D721Med (cell line): Measurements from ENCODE around the gene CREB3.

Source experiments
- DNase-seq: peaks from one replicate; pipeline ENCODE4 v3.0.0; 2011; ENCODE audit warnings: low spot score; ENCODE audit not compliant: insufficient read length
- FAIRE-seq: peaks from 2 replicates; lab custom pipeline; 2011; peaks lifted over from hg19 to GRCh38; lab: Jason Lieb, UNC
- TF ChIP-seq, protein P1 (sequence below): IDR thresholded peaks from 2 replicates; pipeline ENCODE4 v1.5.1; 2012; ENCODE audit warnings: mild to moderate bottlenecking, control low read depth; ENCODE audit not compliant: insufficient read depth; ENCODE audit errors: missing control alignments

CREB3 gene

GRCh38 chr9:35717132-35717870, 15.2 kb upstream of the CREB3 start:
- FAIRE-seq (no peak), DNase-seq (no peak)
- TF ChIP-seq, protein P1, sequence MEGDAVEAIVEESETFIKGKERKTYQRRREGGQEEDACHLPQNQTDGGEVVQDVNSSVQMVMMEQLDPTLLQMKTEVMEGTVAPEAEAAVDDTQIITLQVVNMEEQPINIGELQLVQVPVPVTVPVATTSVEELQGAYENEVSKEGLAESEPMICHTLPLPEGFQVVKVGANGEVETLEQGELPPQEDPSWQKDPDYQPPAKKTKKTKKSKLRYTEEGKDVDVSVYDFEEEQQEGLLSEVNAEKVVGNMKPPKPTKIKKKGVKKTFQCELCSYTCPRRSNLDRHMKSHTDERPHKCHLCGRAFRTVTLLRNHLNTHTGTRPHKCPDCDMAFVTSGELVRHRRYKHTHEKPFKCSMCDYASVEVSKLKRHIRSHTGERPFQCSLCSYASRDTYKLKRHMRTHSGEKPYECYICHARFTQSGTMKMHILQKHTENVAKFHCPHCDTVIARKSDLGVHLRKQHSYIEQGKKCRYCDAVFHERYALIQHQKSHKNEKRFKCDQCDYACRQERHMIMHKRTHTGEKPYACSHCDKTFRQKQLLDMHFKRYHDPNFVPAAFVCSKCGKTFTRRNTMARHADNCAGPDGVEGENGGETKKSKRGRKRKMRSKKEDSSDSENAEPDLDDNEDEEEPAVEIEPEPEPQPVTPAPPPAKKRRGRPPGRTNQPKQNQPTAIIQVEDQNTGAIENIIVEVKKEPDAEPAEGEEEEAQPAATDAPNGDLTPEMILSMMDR: no peak

DNA sequence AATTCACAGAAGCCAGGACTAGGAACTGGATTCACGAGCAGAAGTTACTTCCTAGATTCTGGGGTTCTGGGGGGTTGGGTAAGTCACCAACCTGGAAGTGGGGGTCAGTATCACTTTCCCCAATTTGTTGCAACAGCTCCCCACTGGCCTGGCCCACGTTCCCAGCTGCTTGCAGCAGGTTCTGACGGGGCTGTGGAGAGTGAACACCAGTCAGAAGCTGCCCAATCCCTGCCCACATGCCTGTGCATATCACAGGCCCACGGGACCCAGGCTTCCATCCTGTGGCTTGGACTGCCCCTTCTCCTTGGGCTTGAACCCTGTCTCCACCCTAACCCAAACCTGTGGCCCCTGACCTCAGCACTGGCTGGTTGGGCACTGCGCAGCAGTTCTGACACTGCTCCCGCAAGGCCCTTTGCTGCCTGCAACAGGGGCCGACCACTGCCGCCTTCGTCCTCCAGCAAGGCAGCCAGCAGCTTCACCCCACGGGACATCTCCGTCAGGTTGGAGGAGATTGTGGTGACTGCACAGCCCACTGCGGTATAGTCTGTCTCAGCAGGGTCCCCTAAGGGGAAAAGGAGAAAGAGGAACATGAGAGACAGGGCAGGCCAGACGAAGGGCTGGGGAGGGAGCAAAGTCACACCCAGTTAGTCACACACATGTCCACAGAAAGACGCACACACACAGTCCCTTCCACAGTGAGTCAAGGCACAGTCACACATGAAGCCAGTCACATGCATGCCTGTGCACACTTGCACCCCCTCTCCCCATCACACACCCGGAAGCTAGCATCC, 13.6 kb upstream of the CREB3 start:
- TF ChIP-seq, protein P1: no peak
- no peak for DNase-seq
- FAIRE-seq: no peak

GRCh38 chr9:35719546-35719945, 12.9 kb upstream of the CREB3 start:
- TF ChIP-seq, protein P1: no peak
- FAIRE-seq (no peak), DNase-seq (no peak)

DNA sequence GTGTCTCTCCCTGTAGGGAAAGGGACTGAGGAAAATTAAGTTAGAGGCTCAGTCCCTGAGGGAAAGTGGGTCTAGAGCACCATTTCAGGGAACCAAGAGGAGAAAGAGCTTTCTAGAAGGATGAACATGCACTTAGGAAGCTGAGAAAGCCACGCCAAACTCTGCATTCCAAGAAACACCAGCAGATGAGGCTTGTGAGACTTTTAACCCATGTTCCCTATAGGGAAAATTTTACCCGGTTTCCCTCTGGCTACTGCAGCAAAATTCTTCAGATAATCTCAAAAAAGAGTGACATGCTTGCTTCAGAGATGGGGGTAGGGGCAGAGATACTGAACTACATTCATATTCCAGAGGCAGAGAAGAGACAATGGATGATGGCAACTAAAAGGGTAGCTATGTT, 9.0 kb upstream of the CREB3 start:
- TF ChIP-seq, protein P1: no peak
- FAIRE-seq (no peak), DNase-seq (no peak)

DNA sequence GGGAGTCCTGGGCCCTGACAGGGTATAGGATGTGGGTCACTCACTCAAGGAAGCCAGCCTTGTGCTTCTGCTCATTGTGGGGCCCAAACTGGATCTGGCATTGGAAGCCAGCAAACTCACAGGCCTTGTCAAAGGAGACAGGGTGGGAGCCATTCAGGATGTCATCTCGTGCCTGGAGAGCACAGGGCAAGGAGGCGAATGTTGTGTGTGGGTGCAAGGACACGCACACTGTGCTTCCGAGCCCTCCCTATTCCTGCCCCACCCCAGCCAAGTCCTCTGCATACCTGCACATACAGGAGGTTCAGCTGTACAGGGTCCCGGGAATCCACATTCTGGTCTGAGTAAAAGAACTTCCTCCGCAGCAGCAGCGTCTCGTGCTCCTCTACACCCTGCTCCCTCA, 8.6 kb upstream of the CREB3 start:
- FAIRE-seq: no peak

DNA sequence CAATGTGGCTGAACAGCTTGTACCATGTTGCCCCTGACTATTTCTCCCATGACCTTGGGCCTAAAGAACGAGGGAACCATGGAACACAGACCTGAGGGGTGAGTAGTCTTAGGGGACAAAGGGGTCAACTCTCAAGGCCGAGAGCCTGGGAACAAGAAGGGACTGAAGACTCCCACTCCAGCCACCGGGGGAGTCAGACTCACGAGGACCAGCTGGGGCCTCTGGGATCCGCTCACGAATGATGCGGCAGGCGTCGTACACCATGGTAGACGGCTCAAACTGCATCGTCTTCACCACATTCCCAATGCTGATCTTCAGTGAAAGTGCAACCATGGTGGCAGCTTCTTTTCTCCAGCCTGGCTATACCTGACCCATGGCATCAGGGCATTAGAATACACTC, 7.1 kb upstream of the CREB3 start:
- TF ChIP-seq, protein P1: no peak
- FAIRE-seq (no peak), DNase-seq (no peak)

More for the DNA sequence above, 8.6 kb upstream of the CREB3 start:
- no peak for DNase-seq
- TF ChIP-seq, protein P1: no peak
